ENCODE measurements around the gene PHLDA3. TPM values are rescaled to one million over a fixed set of nuclear protein-coding genes. Genes with fewer than 3 reads are reported as not detected.

The PHLDA3 gene
- total RNA-seq, 1 donor from 2014 or later: 1.9 TPM

- peaks cover 10% of the 10 kb centered on the region for H3K4me1 ChIP-seq
- TF ChIP-seq EZH2phosphoT487 (IDR thresholded peaks at IDR 0.05) (no peak), EZH2 (IDR thresholded peaks at IDR 0.05) (no peak)
- TF ChIP-seq, protein P1, sequence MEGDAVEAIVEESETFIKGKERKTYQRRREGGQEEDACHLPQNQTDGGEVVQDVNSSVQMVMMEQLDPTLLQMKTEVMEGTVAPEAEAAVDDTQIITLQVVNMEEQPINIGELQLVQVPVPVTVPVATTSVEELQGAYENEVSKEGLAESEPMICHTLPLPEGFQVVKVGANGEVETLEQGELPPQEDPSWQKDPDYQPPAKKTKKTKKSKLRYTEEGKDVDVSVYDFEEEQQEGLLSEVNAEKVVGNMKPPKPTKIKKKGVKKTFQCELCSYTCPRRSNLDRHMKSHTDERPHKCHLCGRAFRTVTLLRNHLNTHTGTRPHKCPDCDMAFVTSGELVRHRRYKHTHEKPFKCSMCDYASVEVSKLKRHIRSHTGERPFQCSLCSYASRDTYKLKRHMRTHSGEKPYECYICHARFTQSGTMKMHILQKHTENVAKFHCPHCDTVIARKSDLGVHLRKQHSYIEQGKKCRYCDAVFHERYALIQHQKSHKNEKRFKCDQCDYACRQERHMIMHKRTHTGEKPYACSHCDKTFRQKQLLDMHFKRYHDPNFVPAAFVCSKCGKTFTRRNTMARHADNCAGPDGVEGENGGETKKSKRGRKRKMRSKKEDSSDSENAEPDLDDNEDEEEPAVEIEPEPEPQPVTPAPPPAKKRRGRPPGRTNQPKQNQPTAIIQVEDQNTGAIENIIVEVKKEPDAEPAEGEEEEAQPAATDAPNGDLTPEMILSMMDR (IDR thresholded peaks at IDR 0.05): no peak
- H4K20me1 ChIP-seq (ENCODE audit: low read depth): no peaks in the 10 kb centered on the region
- no peak overlapping the region for H3K4me3 ChIP-seq
- H3K27me3 Mint-ChIP-seq (ENCODE audit: insufficient read depth, low read depth): peaks cover 14% of the 10 kb centered on the region
- no peaks in the 10 kb centered on the region for H3K27me3 ChIP-seq
- peaks cover 16% of the 10 kb centered on the region for H3K4me1 Mint-ChIP-seq
- no peak overlapping the region for H3K4me3 Mint-ChIP-seq
- H3K36me3 ChIP-seq: no peaks in the 10 kb centered on the region
- H3F3A ChIP-seq (ENCODE audit: low read depth): peaks cover 4% of the 10 kb centered on the region
- H3K27ac Mint-ChIP-seq: no peak overlapping the region
- H3K9me3 Mint-ChIP-seq: peaks cover 2% of the 10 kb centered on the region
- H2AFZ ChIP-seq (replicated peaks): no peak overlapping the region
- no peak overlapping the region for H3K27ac ChIP-seq
- H3K9me3 ChIP-seq (ENCODE audit: low read depth): no peaks in the 10 kb centered on the region
- H3K79me2 ChIP-seq (ENCODE audit: low read depth): no peaks in the 10 kb centered on the region
- H3K36me3 Mint-ChIP-seq: no peaks in the 10 kb centered on the region
- DNase-seq (ENCODE audit: low spot score): no peak
- H3K4me2 ChIP-seq: no peak overlapping the region
- no peak overlapping the region for H3K9ac ChIP-seq
Measured at GRCh38 chr1:201433609-201434008, 35.4 kb downstream of the PHLDA3 start.

- Histone ChIP-seq H2AFZ (replicated peaks) (no peak overlapping the region), H3K36me3 (no peaks in the 10 kb centered on the region), H3K79me2 (ENCODE audit: low read depth) (no peaks in the 10 kb centered on the region), H3K9ac (no peak overlapping the region), H3F3A (ENCODE audit: low read depth) (peaks cover 4% of the 10 kb centered on the region), H3K4me1 (peaks cover 10% of the 10 kb centered on the region), H4K20me1 (ENCODE audit: low read depth) (no peaks in the 10 kb centered on the region), H3K27me3 (no peaks in the 10 kb centered on the region), H3K9me3 (ENCODE audit: low read depth) (no peaks in the 10 kb centered on the region), H3K4me2 (peak overlapping the region; percentile 27), H3K4me3 (no peak overlapping the region), H3K27ac (no peak overlapping the region)
- H3K27me3 Mint-ChIP-seq (ENCODE audit: insufficient read depth, low read depth): peaks cover 16% of the 10 kb centered on the region
- TF ChIP-seq, protein P1 (IDR thresholded peaks at IDR 0.05): no peak
- TF ChIP-seq EZH2phosphoT487 (IDR thresholded peaks at IDR 0.05): no peak
- no peak for TF ChIP-seq EZH2 (IDR thresholded peaks at IDR 0.05)
- H3K27ac Mint-ChIP-seq: peak overlapping the region; percentile 79
- peaks cover 1% of the 10 kb centered on the region for H3K9me3 Mint-ChIP-seq
- H3K4me1 Mint-ChIP-seq: peaks cover 9% of the 10 kb centered on the region
- no peak for DNase-seq (ENCODE audit: low spot score)
- H3K36me3 Mint-ChIP-seq: no peaks in the 10 kb centered on the region
- no peak overlapping the region for H3K4me3 Mint-ChIP-seq
Measured at GRCh38 chr1:201430776-201431175, 38.2 kb downstream of the PHLDA3 start.

DNA sequence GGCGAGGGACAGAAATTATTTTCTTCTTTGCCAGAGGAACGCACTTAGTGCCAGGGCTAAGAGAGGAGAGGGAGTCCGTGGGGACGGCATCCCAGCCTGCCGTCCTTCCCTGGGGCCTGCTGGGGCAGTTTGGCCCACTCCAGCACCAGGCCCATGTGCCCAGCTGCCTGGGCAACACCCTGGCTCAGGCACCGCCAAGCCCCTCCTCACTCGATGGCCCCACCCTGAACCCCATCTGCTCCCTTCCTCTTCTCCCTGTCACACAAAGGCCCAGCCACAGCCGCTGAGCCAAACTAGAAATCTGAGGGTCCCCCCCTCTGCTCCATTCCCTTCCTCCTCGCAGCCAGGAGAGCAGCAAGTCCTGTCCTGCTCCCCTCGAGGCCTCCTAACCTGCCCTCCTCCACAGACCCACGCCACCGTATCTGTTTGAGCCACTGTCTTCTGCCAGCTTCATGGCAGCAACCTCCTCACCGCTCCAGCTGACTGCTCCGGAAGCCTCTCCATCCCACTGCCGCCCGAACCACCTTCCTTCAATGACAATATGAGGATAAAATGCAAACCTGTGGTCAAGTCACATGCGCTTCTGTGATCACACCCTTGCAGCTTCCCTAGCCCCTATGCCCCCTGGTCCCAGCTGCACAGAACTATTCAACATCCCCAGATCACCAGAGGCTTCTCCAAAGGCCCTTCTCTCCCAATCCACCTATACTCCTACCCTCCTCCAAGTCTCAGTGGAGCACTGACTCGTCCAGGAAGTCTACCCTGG lies 39.1 kb downstream of the PHLDA3 start:
- Histone ChIP-seq H3K4me2 (no peak overlapping the region), H3K27ac (no peak overlapping the region), H3F3A (ENCODE audit: low read depth) (peaks cover 4% of the 10 kb centered on the region), H3K9me3 (ENCODE audit: low read depth) (no peaks in the 10 kb centered on the region), H2AFZ (replicated peaks) (no peak overlapping the region), H4K20me1 (ENCODE audit: low read depth) (no peaks in the 10 kb centered on the region), H3K36me3 (no peaks in the 10 kb centered on the region), H3K27me3 (no peaks in the 10 kb centered on the region), H3K79me2 (ENCODE audit: low read depth) (no peaks in the 10 kb centered on the region), H3K9ac (no peak overlapping the region), H3K4me1 (peaks cover 10% of the 10 kb centered on the region), H3K4me3 (no peak overlapping the region)
- Mint-ChIP-seq H3K4me1 (peaks cover 8% of the 10 kb centered on the region), H3K36me3 (no peaks in the 10 kb centered on the region), H3K27ac (no peak overlapping the region), H3K4me3 (no peak overlapping the region), H3K9me3 (no peaks in the 10 kb centered on the region), H3K27me3 (ENCODE audit: insufficient read depth, low read depth) (peaks cover 14% of the 10 kb centered on the region)
- no peak for DNase-seq (ENCODE audit: low spot score)
- TF ChIP-seq, protein P1 (IDR thresholded peaks at IDR 0.05): no peak
- no peak for TF ChIP-seq EZH2 (IDR thresholded peaks at IDR 0.05)
- TF ChIP-seq EZH2phosphoT487 (IDR thresholded peaks at IDR 0.05): no peak

Data from neural progenitor cell (in vitro differentiated cells).